Astrocyte (in vitro differentiated cells and primary cell): ENCODE measurements around the gene NELFB. TPM values are rescaled to one million over a fixed set of nuclear protein-coding genes. Genes with fewer than 3 reads are reported as not detected.

Source experiments
- DNase-seq: peaks from one replicate; pipeline ENCODE4 v3.0.0-alpha.2; 2010; ENCODE audit warnings: low read depth
- FAIRE-seq: peaks from 2 replicates; lab custom pipeline; 2011; peaks lifted over from hg19 to GRCh38; lab: Jason Lieb, UNC
- H2AFZ ChIP-seq: 2 replicates; pipeline ENCODE4 v1.6.0; 2012; ENCODE audit warnings: low read depth, low read length, inconsistent platforms
- H3K27ac ChIP-seq: 2 replicates; pipeline ENCODE4 v1.5.1; 2011; ENCODE audit warnings: low read depth, low read length, inconsistent platforms
- H3K27me3 ChIP-seq: 2 replicates; pipeline ENCODE4 v1.6.0; 2011; ENCODE audit warnings: low read length, inconsistent platforms; ENCODE audit not compliant: insufficient read depth
- H3K36me3 ChIP-seq: 2 replicates; pipeline ENCODE4 v1.5.1; 2011; ENCODE audit warnings: low read length, inconsistent platforms; ENCODE audit not compliant: insufficient read depth
- H3K4me1 ChIP-seq: 2 replicates; pipeline ENCODE4 v1.5.1; 2011; ENCODE audit warnings: low read length, inconsistent platforms; ENCODE audit not compliant: insufficient read depth
- H3K4me2 ChIP-seq: 2 replicates; pipeline ENCODE4 v1.6.0; 2012; ENCODE audit warnings: low read length, inconsistent platforms
- H3K4me3 ChIP-seq: 2 replicates; pipeline ENCODE4 v1.5.1; 2011; ENCODE audit warnings: low read depth, mild to moderate bottlenecking, low read length, inconsistent platforms; ENCODE audit not compliant: insufficient read depth
- H3K79me2 ChIP-seq: 2 replicates; pipeline ENCODE4 v1.6.0; 2012; ENCODE audit warnings: mild to moderate bottlenecking, low read length, inconsistent platforms; ENCODE audit not compliant: insufficient read depth
- H3K9ac ChIP-seq: 2 replicates; pipeline ENCODE4 v1.6.0; 2012; ENCODE audit warnings: mild to moderate bottlenecking, low read length, inconsistent platforms
- H3K9me3 ChIP-seq: 2 replicates; pipeline ENCODE4 v1.5.1; 2012; ENCODE audit warnings: low read depth, mild to moderate bottlenecking, low read length, inconsistent platforms; ENCODE audit not compliant: insufficient read depth
- H4K20me1 ChIP-seq: 2 replicates; pipeline ENCODE4 v1.6.0; 2012; ENCODE audit warnings: low read length, inconsistent platforms; ENCODE audit not compliant: insufficient read depth
- H3K27ac Mint-ChIP-seq: one replicate; pipeline ENCODE4 v1.8.0; 2021; ENCODE audit warnings: mild to moderate bottlenecking, mixed read lengths; ENCODE audit not compliant: unreplicated experiment
- H3K27me3 Mint-ChIP-seq: one replicate; pipeline ENCODE4 v1.8.0; 2021; ENCODE audit warnings: low read depth, mixed read lengths; ENCODE audit not compliant: unreplicated experiment
- H3K36me3 Mint-ChIP-seq: one replicate; pipeline ENCODE4 v1.8.0; 2021; ENCODE audit warnings: low read depth, mixed read lengths; ENCODE audit not compliant: unreplicated experiment
- H3K4me1 Mint-ChIP-seq: one replicate; pipeline ENCODE4 v1.8.0; 2021; ENCODE audit warnings: low read depth, mixed read lengths; ENCODE audit not compliant: unreplicated experiment
- H3K4me3 Mint-ChIP-seq: one replicate; pipeline ENCODE4 v1.8.0; 2021; ENCODE audit warnings: mild to moderate bottlenecking, moderate library complexity, mixed read lengths; ENCODE audit not compliant: unreplicated experiment
- H3K9me3 Mint-ChIP-seq: one replicate; pipeline ENCODE4 v1.8.0; 2021; ENCODE audit warnings: mild to moderate bottlenecking, mixed read lengths; ENCODE audit not compliant: unreplicated experiment
- CTCF ChIP-seq: IDR thresholded peaks from 2 replicates; pipeline ENCODE4 v1.5.1; 2011; ENCODE audit warnings: low read depth, mild to moderate bottlenecking, inconsistent platforms, low read length, moderate library complexity; ENCODE audit not compliant: insufficient read depth
- EZH2 ChIP-seq: IDR thresholded peaks from 2 replicates; pipeline ENCODE4 v1.6.1; 2012; ENCODE audit warnings: mild to moderate bottlenecking, low read length, inconsistent platforms; ENCODE audit not compliant: insufficient read depth
- total RNA-seq: library from RNA; stranded (reverse); gene quantifications from 2 replicates; pipeline ENCODE4 v1.2.1, GENCODE V29; 2021

Gene NELFB
- total RNA-seq, 1 donor from 2014 or later, result 48.9 TPM

DNA sequence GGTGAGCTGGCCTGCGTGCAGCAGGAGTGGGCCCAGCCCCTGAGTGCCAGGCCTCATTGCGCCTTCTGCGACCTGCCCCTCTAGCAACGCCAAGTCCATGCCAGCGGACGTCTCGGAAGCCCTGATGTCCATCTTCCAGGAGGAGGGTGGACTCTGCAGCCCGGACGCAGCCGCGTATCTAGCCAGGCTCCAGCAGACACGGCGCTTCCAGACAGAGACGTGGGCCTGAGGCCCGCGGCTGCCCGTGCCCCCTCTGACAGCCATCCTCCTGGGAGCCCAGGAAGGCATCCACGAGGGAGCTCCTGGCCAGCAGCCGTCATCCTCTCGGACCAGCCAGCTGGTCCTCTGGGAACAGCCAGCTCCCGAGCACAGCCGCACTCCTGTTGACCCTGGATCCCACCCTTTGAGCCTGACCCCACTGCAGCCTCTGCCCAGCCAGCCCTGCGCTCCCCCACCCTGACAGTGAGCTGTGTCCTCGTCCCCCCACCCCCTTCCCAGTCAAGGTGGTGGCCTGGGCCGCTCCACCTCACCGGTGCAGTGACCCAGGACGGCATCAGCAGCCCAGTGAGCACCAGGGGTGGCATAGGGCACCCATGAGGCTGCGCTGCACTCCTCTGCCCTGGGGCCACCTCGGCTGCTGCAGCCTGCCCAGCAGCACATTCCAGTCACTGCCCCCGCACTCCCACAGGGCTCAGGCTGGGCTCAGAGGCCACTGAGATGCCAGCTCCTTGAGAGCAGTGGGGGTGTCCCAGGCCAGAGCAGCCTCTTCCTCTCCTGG is 38.8 kb upstream of the NELFB start:
- Histone ChIP-seq H3K4me1 (peaks cover 9% of the 10 kb centered on the region), H3K9me3 (no peaks in the 10 kb centered on the region), H3K27me3 (no peaks in the 10 kb centered on the region), H3K4me2 (no peak overlapping the region), H3K79me2 (no peaks in the 10 kb centered on the region), H2AFZ (no peak overlapping the region), H3K27ac (no peak overlapping the region), H4K20me1 (peaks cover 8% of the 10 kb centered on the region), H3K36me3 (no peaks in the 10 kb centered on the region), H3K4me3 (no peak overlapping the region), H3K9ac (no peak overlapping the region)
- no peaks in the 10 kb centered on the region for H3K27me3 Mint-ChIP-seq
- H3K27ac Mint-ChIP-seq, result no peak overlapping the region
- no peaks in the 10 kb centered on the region for H3K9me3 Mint-ChIP-seq
- no peak overlapping the region for H3K4me3 Mint-ChIP-seq
- DNase-seq (no peak), FAIRE-seq (no peak)
- peaks cover 4% of the 10 kb centered on the region for H3K36me3 Mint-ChIP-seq
- peaks cover 6% of the 10 kb centered on the region for H3K4me1 Mint-ChIP-seq
- TF ChIP-seq EZH2 (no peak), CTCF (no peak)

- Histone ChIP-seq H3K27ac (no peak overlapping the region), H3K4me1 (peaks cover 9% of the 10 kb centered on the region), H3K4me2 (no peak overlapping the region), H3K36me3 (no peaks in the 10 kb centered on the region), H3K4me3 (no peak overlapping the region), H3K9ac (no peak overlapping the region), H3K79me2 (no peaks in the 10 kb centered on the region), H3K9me3 (no peaks in the 10 kb centered on the region), H4K20me1 (peaks cover 8% of the 10 kb centered on the region), H3K27me3 (no peaks in the 10 kb centered on the region), H2AFZ (no peak overlapping the region)
- peaks cover 4% of the 10 kb centered on the region for H3K36me3 Mint-ChIP-seq
- DNase-seq, result no peak
- no peaks in the 10 kb centered on the region for H3K9me3 Mint-ChIP-seq
- no peak for TF ChIP-seq CTCF
- H3K27ac Mint-ChIP-seq, result no peak overlapping the region
- H3K4me1 Mint-ChIP-seq, result peaks cover 6% of the 10 kb centered on the region
- FAIRE-seq, result no peak
- H3K27me3 Mint-ChIP-seq, result no peaks in the 10 kb centered on the region
- no peak overlapping the region for H3K4me3 Mint-ChIP-seq
These were observed 37.6 kb upstream of the NELFB start for GRCh38 chr9:137217276-137218211.
